ENCODE measurements around the gene RBCK1.

Gene RBCK1

DNA sequence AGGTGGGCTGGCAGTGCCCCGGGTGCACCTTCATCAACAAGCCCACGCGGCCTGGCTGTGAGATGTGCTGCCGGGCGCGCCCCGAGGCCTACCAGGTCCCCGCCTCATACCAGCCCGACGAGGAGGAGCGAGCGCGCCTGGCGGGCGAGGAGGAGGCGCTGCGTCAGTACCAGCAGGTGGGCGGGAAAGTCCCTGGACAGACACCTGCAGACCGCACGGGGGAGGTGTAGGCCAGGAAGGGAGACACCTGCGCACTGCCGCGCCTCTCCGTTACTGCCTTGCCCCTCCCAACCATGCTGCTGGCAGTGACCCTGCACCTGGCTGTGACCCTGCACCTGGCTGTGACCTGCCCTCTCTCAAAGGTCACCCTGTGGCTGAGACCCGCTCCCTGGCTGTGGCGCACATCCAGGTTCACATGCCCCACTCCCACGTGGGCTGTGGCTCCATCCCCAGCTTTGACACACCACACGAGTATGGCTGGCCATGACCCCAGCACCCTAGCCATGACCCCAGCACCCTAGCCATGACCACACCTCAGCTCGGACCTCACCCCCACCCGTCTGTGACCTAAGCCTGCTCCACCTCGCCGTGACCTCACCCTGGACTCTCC, 11.6 kb downstream of the RBCK1 start:
- no peak for DNase-seq

DNA sequence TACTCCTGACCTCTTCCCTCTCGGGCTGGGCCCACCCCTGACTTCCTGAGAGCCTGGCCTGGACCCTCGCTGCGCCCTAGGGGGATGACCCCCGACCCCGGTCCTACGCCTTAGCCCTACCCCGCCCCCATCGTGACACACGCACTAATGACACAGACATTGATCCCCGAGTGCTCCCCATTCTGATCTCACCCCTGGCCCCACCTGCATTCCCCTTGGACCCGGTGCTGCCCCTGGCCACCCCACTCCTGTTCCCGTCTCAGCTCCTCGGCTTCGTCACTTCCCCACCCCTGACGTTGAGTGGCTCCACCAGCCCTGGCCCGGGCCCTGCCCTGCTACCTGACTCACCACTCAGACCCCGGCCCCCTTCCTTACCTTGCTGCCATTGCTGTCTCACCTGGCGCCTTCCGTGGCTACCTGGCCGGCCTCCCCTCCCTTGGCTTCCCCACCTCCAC, 12.1 kb downstream of the RBCK1 start:
- no peak for DNase-seq

DNA sequence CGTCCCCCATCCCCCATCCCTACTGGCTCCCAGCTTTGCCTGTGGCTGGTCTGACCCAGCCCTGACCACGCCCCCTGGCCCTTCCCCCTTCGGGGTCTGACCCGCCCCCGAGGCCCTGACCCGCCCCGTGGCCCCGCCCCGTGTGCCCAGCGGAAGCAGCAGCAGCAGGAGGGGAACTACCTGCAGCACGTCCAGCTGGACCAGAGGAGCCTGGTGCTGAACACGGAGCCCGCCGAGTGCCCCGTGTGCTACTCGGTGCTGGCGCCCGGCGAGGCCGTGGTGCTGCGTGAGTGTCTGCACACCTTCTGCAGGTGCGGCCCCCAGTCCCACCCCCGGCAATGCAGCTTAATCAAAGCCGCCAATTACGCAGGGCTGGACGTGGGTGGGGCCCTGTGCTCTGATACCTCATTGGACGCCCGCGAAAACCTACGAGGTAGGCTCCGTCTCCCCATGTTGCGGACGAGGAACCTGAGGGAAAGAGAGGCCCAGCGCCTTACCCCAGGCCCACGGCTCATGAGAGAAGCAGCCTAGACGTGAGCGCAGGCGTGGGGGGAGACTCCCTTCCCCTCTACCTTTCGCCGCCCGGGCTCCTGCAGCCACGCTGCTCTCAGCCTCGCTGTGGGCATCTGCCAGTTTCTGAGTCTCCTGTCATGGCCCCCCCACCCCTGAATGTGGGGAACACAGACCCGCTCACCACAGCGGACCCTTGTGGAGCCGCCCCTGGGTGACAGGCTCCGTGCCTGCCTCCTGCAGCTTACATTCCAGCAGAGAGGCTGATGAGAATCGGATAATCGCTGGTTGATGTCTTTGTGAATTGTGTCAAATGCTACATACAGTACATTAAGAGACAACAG, 12.8 kb downstream of the RBCK1 start:
- DNase-seq: peak; percentile 16

DNA sequence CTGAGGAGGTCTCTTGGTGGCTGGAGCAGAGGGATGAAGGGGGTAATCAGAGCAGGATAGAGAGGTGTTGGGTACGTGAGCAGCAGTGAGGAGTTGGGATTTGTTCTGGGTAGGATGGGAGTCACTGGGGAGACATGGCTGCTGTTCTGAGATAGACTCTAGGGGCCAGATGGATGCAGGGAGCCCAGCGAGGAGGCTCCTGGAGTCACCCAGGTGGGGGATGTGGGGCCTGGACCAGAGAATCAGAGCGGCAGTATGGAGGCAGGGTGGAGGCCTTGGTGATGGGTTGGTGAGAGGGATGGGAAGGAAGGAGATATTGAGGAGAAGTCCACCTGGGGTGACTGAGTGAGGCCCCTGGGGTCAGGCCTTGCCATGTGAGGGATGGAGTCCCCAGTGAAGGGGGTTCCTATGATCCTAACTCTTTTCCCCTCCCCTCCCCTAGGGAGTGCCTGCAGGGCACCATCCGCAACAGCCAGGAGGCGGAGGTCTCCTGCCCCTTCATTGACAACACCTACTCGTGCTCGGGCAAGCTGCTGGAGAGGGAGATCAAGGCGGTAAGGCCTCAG, 13.7 kb downstream of the RBCK1 start:
- no peak for DNase-seq

DNA sequence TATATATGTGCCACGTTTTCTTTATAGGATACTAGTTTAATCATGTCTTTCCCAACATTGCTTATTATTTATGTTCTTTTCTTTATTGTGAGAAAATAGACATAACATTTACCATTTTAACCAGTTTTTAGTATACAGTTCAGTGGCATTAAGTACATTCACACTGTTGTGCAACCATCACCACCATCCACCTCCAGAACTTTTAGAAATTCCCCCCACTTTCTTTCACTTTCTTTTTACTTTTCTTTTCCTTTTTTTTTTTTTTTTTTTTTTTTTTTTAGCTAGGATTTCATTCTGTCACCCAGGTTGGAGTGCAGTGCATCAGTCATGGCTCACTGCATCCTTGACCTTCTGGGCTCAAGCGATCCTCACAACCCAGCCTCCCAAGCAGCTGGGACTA, 18.5 kb downstream of the RBCK1 start:
- no peak for DNase-seq

DNA sequence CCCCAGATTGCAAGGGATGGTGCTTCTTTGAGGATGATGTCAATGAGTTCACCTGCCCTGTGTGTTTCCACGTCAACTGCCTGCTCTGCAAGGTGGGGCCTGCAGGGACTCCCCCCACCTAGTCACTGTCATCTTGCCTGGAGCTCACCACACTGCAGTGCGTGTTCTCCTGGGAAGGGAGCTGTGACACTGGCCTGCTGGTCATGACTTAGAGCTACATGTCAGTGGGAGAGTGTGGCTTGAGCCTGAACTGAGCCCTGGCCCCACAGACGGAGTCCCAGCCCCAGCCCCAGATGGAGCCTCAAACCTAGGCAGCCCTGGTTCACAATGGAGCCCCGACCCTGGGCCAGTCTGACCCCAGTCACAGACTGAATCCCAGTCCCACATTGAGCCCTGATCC, 19.3 kb downstream of the RBCK1 start:
- no peak for DNase-seq

DNA sequence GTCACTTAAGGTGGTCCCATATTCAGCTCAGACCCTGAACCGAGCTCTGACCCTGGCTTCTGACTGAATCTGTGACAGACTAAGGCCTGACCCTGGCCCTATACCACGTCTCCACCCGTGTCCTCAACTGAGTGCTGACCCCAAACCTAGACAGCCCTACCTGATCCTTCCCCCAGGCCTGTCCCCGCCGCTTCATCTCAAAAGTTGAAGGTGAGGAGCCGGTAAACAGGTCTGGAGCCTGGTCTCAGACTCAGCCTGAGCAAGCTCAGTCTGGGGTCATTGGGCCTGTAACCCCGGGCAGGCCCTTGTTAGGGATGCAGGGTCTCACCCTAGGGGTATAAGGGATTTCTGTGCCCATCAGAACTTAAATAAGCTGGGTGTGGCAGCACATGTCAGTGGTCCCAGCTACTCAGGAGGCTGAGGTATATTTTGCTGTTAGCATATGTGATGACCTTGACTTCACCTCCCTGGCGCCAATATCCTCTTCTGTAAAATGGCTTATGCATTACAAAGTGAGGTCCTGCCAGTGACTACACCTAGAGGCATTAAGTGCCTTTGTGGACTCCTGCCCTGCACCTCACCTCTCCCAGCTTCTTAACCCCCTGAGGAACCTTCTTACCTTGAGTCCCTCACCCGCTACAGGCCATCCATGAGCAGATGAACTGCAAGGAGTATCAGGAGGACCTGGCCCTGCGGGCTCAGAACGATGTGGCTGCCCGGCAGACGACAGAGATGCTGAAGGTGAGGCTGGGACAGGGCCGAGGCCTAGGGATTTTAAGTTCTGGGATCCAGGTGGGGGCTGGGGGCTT, 20.0 kb downstream of the RBCK1 start:
- no peak for DNase-seq

DNA sequence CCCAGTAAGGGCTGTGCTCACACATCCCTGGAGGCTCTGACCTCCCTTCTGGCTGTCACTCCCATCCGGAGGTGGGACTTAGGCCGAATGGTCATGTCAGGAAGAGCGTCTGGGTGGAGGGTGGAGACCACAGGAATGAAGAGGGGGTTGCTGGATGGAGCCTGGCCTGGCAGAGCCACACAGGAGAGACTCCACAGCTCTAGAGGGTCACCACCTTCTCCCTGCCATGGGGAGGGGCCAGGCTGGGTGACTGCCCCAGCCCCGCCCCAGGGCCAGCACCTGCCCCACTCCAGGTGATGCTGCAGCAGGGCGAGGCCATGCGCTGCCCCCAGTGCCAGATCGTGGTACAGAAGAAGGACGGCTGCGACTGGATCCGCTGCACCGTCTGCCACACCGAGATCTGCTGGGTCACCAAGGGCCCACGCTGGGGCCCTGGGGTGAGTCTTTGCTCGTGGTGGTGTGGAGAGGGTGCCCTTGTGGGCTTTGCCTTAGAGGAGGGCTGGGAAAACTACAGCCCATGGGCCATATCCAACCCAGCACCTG, 20.6 kb downstream of the RBCK1 start:
- no peak for DNase-seq

DNA sequence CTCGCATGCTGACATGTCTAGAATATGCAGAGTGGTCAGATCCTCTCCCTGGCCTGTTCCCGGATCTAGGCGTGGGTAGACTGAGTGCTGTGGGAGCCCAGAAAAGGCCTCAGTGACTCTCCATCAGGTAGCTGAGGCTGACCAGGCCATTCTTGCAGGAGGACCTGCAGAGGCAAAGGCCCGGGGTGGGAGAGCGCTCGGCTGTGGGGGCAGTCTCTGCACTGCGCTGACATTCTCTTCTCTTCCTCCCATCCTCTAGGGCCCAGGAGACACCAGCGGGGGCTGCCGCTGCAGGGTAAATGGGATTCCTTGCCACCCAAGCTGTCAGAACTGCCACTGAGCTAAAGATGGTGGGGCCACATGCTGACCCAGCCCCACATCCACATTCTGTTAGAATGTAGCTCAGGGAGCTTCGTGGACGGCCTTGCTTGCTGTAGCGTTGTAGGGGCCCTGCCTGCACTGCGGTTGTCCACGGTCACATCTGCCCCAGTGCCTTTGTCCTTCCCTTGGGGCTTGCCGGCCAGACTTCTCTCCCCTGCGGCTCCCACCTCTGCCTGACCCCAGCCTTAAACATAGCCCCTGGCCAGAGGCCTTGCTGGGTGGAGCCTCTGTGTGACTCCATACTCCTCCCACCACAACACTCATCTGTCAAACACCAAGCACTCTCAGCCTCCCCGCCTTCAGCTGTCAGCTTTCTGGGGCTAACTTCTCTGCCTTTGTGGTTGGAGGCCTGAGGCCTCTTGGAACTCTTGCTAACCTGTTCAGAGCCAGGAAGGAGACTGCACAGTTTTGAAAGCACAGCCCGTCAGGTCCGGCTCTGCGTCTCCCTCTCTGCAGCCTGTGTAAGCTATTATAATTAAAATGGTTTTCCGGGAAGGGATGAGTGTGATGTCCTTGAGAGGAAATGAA, 22.2 kb downstream of the RBCK1 start:
- DNase-seq: no peak

DNA sequence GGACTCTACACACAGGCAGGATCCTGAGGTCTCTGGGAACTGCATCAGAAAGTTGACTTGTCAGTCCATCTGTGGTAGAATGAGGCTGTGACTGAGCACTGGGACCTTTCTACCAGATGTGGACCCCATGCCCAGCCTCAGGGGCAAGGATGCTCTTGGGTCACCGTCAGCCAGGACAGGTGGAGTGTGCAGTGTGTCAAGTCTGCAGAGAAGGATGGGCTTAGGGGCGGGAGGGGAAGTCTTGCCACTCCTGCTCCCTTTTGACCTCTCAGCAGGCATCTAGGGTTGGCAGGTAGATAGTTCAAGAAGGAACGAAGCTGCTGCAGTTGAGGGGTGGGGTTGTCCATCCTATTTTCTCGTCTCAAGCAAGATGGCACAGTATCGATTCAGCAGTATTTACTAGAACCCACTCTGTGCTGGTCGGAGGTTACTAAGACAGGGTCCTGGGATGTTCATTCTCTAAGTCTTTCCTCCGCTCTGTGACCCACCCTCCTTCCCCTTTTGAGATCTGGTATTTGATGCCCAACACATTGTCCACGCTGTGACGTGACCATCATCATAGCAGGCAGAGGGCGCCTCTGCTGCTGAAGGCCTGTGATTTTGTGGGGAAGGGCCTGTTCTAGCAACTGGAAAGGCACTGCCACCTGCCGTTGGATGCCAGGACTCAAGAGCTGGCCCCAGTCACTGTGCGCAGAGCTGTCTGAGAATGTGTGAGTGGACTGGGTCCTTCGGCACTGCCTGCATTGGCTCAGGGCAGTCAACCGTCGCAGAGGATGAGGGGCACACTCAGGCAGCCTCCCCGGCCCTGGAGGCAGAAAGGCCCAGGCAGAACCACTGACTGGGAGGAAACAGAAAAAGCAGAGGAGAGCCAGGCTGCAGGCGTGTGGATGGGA, 23.2 kb downstream of the RBCK1 start:
- DNase-seq: peak; percentile 93

DNA sequence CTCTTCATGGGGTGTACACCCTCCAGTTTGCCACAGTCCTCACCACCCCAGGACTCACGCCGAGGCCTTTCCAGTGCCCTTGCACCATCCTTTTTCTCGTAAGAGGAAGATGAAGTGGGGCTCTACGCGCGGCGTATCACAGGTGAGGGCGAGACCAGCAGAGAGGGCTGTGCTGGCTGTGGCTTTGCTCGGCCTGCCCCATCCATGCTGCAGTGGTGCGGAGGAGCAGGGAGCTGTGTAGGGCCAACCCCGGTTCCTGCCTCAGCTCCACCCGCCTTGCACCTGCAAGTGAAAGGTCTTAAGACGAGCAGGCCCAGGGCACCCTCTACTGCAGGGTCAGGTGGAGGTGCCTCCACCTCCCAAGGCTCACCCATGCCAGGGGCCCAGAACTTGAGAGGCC, 24.1 kb downstream of the RBCK1 start:
- no peak for DNase-seq

DNA sequence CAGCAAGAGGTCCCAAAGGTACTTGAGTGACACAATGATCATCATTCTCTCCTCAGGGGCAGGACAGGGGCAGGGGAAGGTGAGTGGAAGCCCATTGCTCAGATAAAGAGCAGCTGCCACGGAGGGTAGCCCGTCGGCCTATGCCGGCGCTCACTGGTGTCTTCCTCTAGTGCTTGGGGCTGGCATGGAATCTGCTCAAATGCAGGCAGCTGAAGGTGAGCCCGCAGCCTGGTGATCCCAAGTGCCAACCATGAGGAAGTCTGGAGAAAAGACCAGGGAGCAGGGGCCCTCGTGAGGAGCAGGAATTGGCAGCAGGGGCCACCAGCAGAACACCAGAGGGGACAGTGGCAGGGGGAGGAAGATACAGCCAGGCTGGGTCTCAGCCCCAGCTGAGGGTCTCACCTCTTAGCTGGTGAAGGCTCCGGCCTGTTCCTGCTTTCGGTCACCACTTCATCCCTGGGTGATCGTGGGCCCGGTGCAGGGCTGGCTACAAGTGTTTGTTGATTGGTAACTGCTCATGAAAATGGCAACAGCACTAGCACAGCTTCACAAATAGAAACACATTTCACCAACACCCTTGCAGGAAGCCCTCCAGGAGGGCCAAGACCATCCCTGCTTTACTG, 24.7 kb downstream of the RBCK1 start:
- DNase-seq: no peak

DNA sequence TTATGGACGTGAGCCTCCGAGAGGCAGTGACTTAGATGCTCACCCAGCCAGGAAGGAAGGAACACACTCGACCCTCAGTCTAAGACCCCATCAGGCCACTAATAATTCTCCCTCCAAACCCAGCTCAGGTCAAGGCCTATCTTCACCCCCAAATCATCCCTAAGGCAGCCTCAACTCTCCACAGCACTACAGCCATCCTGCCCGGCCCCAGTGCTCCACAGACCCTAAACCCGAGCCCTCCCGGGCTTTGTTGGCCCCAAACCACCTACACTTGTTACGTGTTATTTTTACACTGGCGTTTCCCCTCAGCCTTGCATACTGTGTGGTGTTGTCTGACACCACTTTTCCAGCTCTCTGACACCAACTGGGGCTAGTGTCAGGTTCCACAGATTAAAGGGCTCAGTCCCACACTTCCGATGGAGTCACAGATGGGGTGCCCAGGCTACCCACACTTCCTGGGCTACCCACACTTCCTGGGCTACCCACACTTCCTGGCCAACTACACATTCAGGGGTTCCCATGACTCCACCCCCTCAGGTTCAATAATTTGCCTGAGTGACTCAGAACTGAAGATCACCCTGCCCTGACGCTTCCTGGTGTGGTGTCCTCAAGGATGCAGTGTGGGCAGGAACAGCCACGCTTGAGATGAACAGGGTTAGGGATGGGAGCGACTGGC, 25.3 kb downstream of the RBCK1 start:
- DNase-seq: no peak

DNA sequence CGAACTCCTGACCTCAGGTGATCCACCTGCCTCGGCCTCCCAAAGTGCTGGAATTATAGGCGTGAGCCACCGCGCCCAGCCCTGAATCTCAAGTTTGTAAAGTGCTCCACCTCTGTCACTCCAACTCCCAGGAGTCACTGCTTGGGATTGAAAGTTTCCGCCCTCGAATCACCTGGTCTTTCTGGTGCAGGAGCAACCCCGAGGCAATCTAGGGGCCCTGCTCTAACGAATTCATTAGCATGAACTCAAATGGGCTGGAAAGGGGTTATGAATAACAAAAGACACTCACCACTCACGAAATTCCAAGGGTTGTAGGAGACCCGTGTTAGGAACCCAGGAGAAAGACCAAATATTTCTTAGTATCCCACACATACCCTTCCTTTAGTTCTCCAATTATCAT, 26.1 kb downstream of the RBCK1 start:
- no peak for DNase-seq

DNA sequence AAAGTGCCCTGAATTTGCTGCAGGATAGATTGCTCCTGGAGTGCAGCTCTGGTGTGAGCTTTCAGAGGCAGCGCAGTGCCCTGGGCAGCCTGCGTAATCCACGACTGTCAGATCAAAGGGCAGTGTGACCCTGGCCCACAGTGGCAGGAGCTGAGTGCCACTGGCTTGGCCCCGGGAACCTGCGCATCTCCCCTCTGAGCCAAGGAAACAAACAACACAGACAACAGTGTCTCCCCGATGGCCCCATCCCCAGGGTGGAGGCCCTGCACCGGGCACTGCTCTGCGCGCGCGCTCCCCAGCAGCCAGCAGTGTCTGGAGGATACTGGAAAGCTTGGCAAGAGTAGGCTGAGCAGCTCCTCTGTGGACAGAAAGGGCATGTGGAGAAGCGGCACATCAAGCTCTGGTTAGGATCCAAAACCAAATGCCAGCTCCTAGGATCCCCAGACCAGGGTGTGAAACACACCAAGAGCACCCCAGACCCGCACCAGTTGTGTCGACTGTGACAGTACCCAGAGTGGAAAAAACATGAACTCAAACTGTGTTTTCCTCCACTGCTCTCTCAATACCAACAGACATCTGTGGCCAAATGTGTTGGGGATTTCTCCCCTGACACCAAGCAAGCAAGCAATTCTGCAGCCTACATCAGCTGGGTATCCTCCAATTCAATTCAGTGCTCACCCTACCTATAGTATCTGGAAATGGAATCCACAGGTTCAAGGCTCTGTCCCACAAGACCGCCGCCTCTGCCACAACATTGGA, 26.7 kb downstream of the RBCK1 start:
- DNase-seq: no peak

DNA sequence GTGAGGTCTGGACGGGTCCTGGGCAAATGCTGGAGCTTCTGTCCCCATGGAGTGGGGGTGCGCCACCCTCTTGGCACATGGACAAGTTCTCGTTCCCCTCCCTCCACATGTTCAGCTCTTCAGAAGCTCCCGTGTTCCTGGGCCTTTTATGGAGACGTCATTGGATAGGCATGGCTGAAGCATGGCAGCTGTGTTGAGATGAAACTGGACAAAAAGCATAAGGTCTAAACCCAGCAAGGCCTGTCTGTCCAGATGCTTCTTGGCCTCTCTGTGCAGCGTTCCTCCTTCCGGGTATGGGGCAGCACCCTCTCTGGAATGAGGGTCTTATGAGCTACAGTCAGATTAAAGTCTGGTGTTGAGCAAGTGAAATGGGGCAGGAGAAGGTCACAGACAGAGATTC, 27.5 kb downstream of the RBCK1 start:
- no peak for DNase-seq

DNA sequence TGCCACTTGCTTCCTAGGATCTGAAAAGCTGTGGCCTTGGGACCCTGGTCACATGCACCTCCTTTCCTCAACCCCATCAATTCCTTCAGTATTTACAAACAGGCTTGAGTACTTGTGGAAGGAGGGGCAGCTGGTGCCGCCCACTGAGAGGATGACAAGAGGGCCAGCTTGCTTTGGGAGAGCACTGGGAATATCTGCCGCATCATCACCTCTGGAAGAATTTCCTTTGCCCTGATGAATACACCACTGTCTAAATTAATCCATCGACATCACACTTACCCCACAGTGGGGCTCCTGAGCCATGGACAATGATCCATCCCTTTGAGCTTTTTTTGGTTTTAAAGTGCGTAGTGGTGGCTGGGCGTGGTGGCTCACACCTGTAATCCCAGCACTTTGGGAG, 28.4 kb downstream of the RBCK1 start:
- DNase-seq: no peak

DNA sequence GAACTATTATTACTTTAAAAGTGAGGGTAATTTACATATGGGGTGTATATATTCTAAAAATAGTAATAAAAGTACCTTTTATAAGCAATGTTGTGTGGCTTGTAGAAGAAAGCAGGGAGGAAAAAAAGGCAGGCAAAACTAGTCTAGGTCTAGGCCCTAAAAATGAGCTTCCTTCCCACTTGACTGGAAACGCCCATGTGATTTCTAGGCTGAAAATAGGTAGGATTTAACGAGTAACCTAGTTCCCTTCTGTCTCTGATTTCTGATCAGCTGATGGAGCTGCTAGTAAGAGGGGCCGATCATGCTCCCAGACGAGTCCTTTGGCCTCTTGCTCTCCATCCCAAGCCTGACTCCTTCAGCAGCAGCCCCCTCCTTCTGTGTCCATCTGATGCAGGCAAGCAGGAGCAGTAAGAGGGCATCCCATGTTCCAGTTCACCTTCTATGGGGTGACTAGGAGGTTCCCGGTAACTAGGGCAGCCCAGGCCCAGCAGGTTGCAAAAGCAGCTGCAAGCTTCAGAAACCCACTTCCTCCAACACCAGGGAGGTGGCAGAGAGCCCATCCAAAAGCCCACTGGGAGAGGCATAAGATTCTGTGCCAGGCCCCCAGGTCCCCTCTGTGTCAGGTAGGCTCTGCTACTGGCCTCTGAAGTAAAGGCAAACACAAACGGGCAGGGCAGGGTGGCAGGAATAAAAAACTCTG, 29.8 kb downstream of the RBCK1 start:
- DNase-seq: no peak

Measured in OCI-M1 (cell line).